Prostate gland (tissue), 2 donors: ENCODE measurements around the gene RCAN3.

ENCODE experiments used
- POLR2AphosphoS5 ChIP-seq: sonication (generic); formaldehyde crosslinking; IDR thresholded peaks from one replicate; pipeline ENCODE4 v1.6.1; 2017; ENCODE audit warnings: antibody characterized with exemption
- TF ChIP-seq, protein P1 (sequence below), 4 experiments: fragments of 200-600 bp in 2 of 4; fragments of 450-650 bp in 2 of 4; sonication (generic) in 2 of 4; IDR thresholded peaks; 1 replicate in 3 of 4; 2 replicates in 1 of 4; pipeline ENCODE4 v1.5.1; 2016 to 2019; ENCODE audit warnings: antibody characterized with exemption in 4 of 4, mild to moderate bottlenecking in 2 of 4, moderate library complexity in 2 of 4

DNA sequence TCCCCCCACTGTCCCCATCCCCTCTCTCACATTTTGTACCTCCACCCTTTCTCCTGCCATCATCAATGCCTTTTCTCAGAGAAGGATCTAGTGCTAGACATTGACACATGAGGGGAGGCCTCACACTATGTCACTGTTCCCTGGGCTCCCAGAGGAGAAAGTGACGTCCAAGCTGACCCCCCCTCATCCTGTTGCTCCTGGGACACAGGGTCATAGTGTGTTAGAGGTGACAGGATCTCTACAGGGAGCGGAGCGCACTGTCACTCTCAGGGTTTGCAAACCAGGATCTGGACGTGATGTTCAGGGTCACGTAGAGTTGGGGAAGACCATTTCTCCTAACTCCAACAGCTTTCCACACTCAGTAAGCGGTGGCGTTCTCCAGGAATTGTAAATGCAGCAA is 55.8 kb downstream of the RCAN3 start:
- TF ChIP-seq POLR2AphosphoS5, result no peak
- TF ChIP-seq, protein P1, sequence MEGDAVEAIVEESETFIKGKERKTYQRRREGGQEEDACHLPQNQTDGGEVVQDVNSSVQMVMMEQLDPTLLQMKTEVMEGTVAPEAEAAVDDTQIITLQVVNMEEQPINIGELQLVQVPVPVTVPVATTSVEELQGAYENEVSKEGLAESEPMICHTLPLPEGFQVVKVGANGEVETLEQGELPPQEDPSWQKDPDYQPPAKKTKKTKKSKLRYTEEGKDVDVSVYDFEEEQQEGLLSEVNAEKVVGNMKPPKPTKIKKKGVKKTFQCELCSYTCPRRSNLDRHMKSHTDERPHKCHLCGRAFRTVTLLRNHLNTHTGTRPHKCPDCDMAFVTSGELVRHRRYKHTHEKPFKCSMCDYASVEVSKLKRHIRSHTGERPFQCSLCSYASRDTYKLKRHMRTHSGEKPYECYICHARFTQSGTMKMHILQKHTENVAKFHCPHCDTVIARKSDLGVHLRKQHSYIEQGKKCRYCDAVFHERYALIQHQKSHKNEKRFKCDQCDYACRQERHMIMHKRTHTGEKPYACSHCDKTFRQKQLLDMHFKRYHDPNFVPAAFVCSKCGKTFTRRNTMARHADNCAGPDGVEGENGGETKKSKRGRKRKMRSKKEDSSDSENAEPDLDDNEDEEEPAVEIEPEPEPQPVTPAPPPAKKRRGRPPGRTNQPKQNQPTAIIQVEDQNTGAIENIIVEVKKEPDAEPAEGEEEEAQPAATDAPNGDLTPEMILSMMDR (IDR thresholded peaks at IDR 0.05), result no peak
